Mononuclear cell (primary cell): ENCODE results near the gene ERC2. TPM values are rescaled to one million over a fixed set of nuclear protein-coding genes. Genes with fewer than 3 reads are reported as not detected.

Source experiments
- H3K27me3 ChIP-seq: 2 replicates; pipeline ENCODE4 v1.6.0; 2011; ENCODE audit warnings: low read length, control low read depth; ENCODE audit not compliant: insufficient read depth
- H3K4me1 ChIP-seq: 2 replicates; pipeline ENCODE4 v1.5.1; 2011; ENCODE audit warnings: mild to moderate bottlenecking, low read length, control low read depth; ENCODE audit not compliant: insufficient read depth
- H3K4me3 ChIP-seq: 2 replicates; pipeline ENCODE4 v1.5.1; 2011; ENCODE audit warnings: mild to moderate bottlenecking, low read length, moderate library complexity
- H3K9me3 ChIP-seq: 2 replicates; pipeline ENCODE4 v1.5.1; 2011; ENCODE audit warnings: low read depth, mild to moderate bottlenecking, control low read depth, low read length
- total RNA-seq: library from RNA; depleted of rRNA; stranded (reverse); fragments of >200 nt; gene quantifications from one replicate; pipeline ENCODE4 v1.2.3, GENCODE V29; 2012

Gene ERC2
- total RNA-seq, 1 donor = 0.10 TPM

- no peak overlapping the region for H3K4me3 ChIP-seq
- H3K4me1 ChIP-seq = no peaks in the 10 kb centered on the region
- no peaks in the 10 kb centered on the region for H3K27me3 ChIP-seq
- H3K9me3 ChIP-seq = no peaks in the 10 kb centered on the region
Measured at GRCh38 chr3:56193519-56193918, 274.7 kb downstream of the ERC2 start.

- Histone ChIP-seq H3K4me1 (no peaks in the 10 kb centered on the region), H3K9me3 (no peaks in the 10 kb centered on the region), H3K4me3 (no peak overlapping the region), H3K27me3 (no peaks in the 10 kb centered on the region)
Measured at GRCh38 chr3:56192001-56192400, 276.3 kb downstream of the ERC2 start.

- H3K9me3 ChIP-seq = no peaks in the 10 kb centered on the region
- H3K27me3 ChIP-seq = no peaks in the 10 kb centered on the region
- H3K4me1 ChIP-seq = no peaks in the 10 kb centered on the region
- H3K4me3 ChIP-seq = no peak overlapping the region
Measured at GRCh38 chr3:56190771-56191305, 277.4 kb downstream of the ERC2 start.

- H3K9me3 ChIP-seq = no peaks in the 10 kb centered on the region
- no peak overlapping the region for H3K4me3 ChIP-seq
- no peaks in the 10 kb centered on the region for H3K4me1 ChIP-seq
- H3K27me3 ChIP-seq = no peaks in the 10 kb centered on the region
Measured at GRCh38 chr3:56190130-56190529, 278.1 kb downstream of the ERC2 start.

- no peak overlapping the region for H3K4me3 ChIP-seq
- H3K4me1 ChIP-seq = no peaks in the 10 kb centered on the region
- no peaks in the 10 kb centered on the region for H3K9me3 ChIP-seq
- no peaks in the 10 kb centered on the region for H3K27me3 ChIP-seq
Measured at GRCh38 chr3:56189536-56189935, 278.7 kb downstream of the ERC2 start.

DNA sequence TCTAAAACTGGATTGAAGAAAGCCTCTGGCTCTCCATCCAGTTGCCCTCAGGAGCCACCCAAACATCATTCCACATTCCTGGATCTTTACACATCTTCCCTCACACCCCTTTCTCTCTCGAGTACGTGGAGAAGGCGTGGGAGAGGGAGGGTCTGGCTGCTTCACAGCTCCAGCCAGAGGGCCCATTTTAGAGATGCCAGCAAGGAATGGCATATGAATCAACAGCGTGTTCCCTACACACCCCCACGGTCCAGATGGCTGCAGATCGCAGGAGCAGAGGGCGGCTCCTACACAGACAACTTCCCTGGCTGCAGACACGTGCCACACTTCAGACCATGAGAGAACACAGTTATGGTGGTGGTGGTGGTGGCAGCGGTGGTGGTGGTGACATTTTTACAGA lies 280.1 kb downstream of the ERC2 start:
- Histone ChIP-seq H3K9me3 (no peaks in the 10 kb centered on the region), H3K27me3 (no peaks in the 10 kb centered on the region), H3K4me3 (no peak overlapping the region), H3K4me1 (no peaks in the 10 kb centered on the region)

DNA sequence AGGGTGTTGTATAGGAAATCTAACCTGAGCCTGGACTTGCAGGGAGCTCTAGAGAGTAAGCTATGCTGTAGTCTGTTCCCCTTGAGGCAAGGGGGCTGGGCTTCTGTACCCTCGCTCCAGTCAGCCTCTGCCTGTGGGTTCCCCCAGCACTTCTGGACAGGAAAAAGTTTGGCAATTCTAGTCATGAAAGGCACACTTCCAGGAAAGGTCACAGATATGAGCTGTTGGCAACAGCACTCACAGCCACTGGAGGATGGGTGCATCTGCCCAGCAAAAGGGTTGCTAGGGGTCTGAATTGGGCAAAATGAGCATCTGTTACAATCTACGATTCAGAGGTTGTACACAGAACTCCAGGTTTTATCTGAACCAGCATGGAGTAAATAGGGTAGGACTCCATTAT lies 281.2 kb downstream of the ERC2 start:
- H3K9me3 ChIP-seq = no peaks in the 10 kb centered on the region
- no peaks in the 10 kb centered on the region for H3K4me1 ChIP-seq
- no peaks in the 10 kb centered on the region for H3K27me3 ChIP-seq
- no peak overlapping the region for H3K4me3 ChIP-seq

GRCh38 chr3:56185827-56186226 lies 282.4 kb downstream of the ERC2 start:
- Histone ChIP-seq H3K9me3 (no peaks in the 10 kb centered on the region), H3K4me1 (no peaks in the 10 kb centered on the region), H3K27me3 (no peaks in the 10 kb centered on the region), H3K4me3 (no peak overlapping the region)

GRCh38 chr3:56183529-56183928 lies 284.7 kb downstream of the ERC2 start:
- Histone ChIP-seq H3K4me1 (no peaks in the 10 kb centered on the region), H3K9me3 (no peaks in the 10 kb centered on the region), H3K4me3 (no peak overlapping the region), H3K27me3 (no peaks in the 10 kb centered on the region)

DNA sequence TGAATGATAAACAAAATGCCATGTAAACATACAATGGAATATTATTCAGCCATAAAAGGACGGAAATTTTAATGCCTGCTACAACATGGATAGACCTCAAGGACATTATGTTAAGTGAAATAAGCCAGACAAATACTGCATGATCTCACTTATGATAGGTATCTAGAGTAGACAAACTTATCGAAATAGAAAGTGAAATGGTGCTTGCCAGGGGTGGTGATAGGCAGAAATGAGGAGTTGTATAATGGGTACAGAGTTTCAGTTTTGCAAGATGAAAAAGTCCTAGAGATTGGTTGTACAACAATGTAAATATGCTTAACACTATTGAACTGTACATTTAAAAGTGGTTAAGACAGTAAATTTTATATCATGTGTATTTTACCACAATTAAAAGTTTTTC lies 287.8 kb downstream of the ERC2 start:
- no peak overlapping the region for H3K4me3 ChIP-seq

GRCh38 chr3:56173601-56174000 lies 294.7 kb downstream of the ERC2 start:
- no peaks in the 10 kb centered on the region for H3K4me1 ChIP-seq
- H3K9me3 ChIP-seq = no peaks in the 10 kb centered on the region

More for the DNA sequence above, 287.8 kb downstream of the ERC2 start:
- H3K9me3 ChIP-seq = no peaks in the 10 kb centered on the region
- no peaks in the 10 kb centered on the region for H3K4me1 ChIP-seq
- peaks cover 2% of the 10 kb centered on the region for H3K27me3 ChIP-seq

GRCh38 chr3:56164436-56164835 lies 303.8 kb downstream of the ERC2 start:
- H3K9me3 ChIP-seq = no peaks in the 10 kb centered on the region

More at GRCh38 chr3:56173601-56174000, 294.7 kb downstream of the ERC2 start:
- no peak overlapping the region for H3K4me3 ChIP-seq
- peaks cover 2% of the 10 kb centered on the region for H3K27me3 ChIP-seq

GRCh38 chr3:56157693-56158362 lies 310.4 kb downstream of the ERC2 start:
- no peak overlapping the region for H3K4me3 ChIP-seq
- no peaks in the 10 kb centered on the region for H3K27me3 ChIP-seq
- H3K4me1 ChIP-seq = peaks cover 14% of the 10 kb centered on the region
- H3K9me3 ChIP-seq = no peaks in the 10 kb centered on the region

More at GRCh38 chr3:56164436-56164835, 303.8 kb downstream of the ERC2 start:
- Histone ChIP-seq H3K4me1 (no peaks in the 10 kb centered on the region), H3K27me3 (peaks cover 3% of the 10 kb centered on the region), H3K4me3 (no peak overlapping the region)

DNA sequence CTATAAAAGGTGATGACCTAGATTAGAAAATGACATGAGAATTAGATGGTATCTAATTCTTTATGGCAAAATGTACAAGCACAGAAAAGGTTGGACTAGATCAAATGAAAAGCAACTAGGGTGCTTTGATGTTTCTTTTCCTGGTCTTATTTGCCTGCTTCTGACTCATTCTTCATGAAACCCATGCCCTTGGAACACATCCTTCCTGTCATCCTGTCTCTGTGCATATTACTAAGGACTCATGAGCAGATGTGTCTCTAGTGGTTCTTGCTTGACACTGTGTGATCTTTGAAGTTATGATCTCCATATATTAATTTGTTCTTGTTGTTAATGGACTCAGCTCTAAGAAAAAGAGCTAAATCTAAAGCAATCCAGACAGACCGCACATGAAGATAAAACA lies 314.0 kb downstream of the ERC2 start:
- H3K9me3 ChIP-seq = no peaks in the 10 kb centered on the region
- no peaks in the 10 kb centered on the region for H3K27me3 ChIP-seq
- no peak overlapping the region for H3K4me3 ChIP-seq
- peaks cover 14% of the 10 kb centered on the region for H3K4me1 ChIP-seq

- no peaks in the 10 kb centered on the region for H3K4me1 ChIP-seq
- H3K4me3 ChIP-seq = no peak overlapping the region
- no peaks in the 10 kb centered on the region for H3K9me3 ChIP-seq
- peaks cover 3% of the 10 kb centered on the region for H3K27me3 ChIP-seq
Measured at GRCh38 chr3:56147354-56147753, 320.9 kb downstream of the ERC2 start.

GRCh38 chr3:56145410-56145809 lies 322.9 kb downstream of the ERC2 start:
- no peak overlapping the region for H3K4me3 ChIP-seq
- no peaks in the 10 kb centered on the region for H3K4me1 ChIP-seq
- peaks cover 3% of the 10 kb centered on the region for H3K27me3 ChIP-seq
- H3K9me3 ChIP-seq = no peaks in the 10 kb centered on the region
